NCI-H2171 (cell line): ENCODE results near the gene FGD3.
"Not testable (repeated sequence)": the region's sequence is repeated elsewhere in the genome, so short reads cannot be mapped to it uniquely, and the experiment has no call there.

Experiments used
- DNase-seq: peaks from one replicate; lab custom pipeline; 2025; lab: John Stamatoyannopoulos, UW

Gene FGD3

GRCh38 chr9:93010056-93010455 lies 62.7 kb downstream of the FGD3 start:
- no peak for DNase-seq

GRCh38 chr9:93010704-93011103 lies 63.4 kb downstream of the FGD3 start:
- no peak for DNase-seq

DNA sequence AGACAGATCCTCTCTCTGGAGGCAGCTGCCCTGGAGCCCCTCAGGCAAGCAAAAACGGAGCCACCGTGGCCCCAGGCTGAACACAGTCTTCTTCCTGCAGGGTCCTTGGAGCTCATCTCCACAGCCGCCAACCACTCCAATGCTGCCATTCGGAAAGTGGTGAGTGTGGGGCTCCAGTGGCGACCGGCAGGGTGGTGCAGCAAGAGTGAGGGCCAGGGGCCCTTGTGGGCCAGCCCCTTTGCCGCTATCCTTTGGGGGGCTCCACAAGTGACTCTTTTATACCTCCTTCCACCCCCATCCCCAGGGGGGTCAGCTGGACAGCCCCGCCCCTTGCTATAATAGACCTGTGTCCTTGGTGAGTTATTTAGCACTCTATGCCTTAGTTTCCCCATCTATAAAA lies 63.8 kb downstream of the FGD3 start:
- no peak for DNase-seq

DNA sequence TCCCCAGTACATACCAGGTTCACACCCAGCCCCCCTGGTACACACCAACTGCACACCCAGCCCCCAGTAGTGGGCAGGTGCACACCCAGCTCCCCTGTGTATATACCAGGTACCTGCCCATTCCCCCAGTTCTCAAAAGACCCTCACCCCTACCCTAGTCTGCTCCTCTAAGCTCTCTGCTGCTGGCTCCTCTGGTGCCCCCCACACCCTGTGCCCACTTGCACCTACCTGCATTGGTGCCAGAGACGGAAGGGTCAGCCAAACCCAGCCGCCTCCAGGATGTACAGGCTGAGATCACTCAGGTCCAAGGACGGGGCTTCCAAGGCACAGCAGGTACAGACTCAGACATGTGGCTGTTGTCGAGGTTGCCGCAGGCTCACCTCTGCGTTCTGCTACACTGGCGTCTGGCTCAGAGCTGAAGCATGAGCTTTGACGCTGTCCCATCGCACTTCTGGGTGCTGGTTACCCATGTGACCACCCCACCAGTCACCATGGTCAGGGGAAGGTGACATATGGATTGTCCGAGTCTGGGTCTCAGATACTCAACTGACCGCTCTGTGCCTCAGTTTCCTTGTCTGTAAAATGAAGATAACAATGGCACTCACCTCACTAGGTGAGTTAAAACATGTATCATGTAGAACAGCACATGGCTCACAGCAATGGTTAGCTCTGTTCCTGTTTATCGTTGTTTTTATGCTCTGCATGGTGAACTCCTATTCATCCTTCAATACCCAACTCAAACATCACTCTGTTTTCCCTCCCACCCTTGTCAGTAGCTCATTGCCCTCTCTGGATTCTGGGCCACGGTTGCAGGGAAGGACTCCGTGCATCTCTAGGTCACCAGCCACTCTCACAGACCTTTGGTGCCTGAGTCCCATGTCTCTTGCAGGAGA lies 65.9 kb downstream of the FGD3 start:
- no peak for DNase-seq

DNA sequence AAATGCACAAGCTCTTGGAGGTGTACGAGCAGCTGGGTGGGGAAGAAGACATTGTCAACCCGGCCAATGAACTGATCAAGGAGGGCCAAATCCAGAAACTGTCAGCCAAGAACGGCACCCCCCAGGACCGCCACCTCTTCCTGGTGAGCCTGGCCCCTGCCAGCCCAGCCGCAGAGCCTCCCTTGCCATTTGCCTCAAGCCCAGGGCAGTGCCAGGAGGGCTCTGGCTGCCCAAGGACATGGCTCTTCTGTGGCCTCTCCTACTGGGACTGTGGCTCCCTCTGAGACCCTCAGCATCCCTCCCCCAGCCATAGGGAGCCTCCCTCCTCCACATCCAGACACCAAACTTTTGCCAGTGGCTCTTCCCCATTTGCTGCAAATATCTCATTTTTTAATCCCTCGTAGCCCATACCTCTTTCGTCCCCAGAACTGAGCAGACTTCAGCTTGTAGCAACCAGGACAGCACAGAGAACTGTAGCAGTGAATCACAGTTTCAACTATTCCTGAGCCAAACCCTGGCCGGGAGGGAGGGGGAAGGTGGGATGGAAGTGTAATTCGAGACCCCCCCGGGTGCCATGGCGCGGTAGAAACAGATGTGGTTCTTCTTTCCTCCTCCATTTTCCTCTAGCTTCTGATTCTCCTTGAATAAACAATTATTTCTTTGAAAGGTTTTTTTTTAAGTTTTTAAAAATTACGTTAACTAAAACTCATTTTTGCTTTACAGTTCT lies 66.7 kb downstream of the FGD3 start:
- peak; percentile 49 for DNase-seq

DNA sequence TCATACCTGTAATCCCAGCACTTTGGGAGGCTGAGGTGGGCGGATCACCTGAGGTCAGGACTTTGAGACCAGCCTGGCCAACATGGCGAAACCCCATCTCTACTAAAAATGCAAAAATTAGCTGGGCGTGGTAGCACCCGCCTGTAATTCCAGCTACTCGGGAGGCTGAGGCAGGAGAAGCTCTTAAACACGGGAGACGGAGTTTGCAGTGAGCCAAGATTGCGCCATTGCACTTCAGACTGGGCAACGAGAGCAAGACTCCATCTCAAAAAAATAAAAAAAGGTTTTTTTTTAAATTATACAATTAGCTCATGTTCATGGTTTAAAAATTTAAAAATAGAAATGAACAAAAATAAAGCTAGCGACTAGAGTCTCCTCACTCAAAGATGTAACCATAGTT lies 67.9 kb downstream of the FGD3 start:
- not testable (repeated sequence) for DNase-seq

- DNase-seq = no peak
Observed at GRCh38 chr9:93017621-93018020, 70.3 kb downstream of the FGD3 start.

GRCh38 chr9:93020151-93020550 lies 72.8 kb downstream of the FGD3 start:
- DNase-seq = no peak

DNA sequence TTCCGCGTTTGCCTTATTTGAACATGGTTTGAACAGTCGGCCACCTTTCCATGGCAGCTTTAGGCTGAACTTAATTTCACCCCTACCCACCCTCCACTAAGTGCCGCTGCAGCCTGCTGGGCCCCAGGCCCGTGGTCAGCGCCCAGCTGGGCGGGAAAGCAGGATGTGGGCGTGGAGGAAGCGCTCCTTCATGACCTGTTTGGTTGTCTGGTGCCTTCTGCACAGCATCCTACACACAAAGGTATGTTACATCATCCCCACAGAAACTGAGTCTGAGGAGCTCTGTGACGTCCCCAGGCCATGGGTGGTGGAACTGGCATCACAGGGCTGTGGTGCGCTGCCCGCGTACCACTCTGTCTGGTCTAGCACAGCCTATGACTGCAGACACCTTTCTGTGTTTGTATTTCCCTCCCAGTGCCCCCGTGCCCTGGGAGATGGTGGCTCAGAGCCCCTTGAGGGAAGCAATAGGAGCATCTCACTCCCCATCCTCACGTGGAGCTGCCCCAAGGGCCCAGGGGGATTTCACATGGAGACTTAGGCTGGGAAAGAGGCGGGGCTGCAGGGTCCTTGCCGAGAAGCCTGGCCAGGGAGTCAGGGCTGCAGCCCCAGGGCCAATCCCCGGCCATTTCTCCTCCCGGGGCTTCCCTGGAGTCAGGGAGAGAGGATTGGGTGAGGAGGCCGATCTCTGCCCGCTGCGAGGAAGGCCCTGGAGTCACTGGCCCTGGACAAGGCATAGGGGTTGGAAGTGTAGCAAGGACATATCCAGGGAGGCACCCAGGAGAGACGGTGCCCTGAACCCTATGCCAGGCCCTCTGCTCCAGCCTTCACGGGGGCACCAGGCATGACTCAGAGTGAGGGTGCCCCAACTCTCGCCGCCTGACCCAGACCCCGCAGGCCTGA lies 73.7 kb downstream of the FGD3 start:
- no peak for DNase-seq

GRCh38 chr9:93022066-93022465 lies 74.7 kb downstream of the FGD3 start:
- DNase-seq = no peak

- no peak for DNase-seq
Observed at GRCh38 chr9:93022721-93023520, 75.6 kb downstream of the FGD3 start.

DNA sequence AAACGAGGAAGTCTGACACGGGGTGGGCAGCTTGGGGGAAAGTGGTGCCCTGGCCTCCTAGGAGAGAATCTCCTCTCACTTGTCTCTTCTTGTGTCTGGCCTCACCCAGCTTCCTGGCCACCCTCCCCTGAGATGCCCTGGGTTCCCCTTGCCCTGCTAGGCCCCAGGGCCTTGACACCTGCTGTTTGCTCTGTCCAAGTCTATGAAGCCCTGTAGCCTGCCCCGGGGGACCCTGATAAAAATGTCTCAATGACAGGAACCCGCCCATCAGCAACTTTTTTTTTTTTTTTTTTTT lies 76.1 kb downstream of the FGD3 start:
- no peak for DNase-seq

- no peak for DNase-seq
Observed at GRCh38 chr9:93024646-93024910, 77.3 kb downstream of the FGD3 start.

DNA sequence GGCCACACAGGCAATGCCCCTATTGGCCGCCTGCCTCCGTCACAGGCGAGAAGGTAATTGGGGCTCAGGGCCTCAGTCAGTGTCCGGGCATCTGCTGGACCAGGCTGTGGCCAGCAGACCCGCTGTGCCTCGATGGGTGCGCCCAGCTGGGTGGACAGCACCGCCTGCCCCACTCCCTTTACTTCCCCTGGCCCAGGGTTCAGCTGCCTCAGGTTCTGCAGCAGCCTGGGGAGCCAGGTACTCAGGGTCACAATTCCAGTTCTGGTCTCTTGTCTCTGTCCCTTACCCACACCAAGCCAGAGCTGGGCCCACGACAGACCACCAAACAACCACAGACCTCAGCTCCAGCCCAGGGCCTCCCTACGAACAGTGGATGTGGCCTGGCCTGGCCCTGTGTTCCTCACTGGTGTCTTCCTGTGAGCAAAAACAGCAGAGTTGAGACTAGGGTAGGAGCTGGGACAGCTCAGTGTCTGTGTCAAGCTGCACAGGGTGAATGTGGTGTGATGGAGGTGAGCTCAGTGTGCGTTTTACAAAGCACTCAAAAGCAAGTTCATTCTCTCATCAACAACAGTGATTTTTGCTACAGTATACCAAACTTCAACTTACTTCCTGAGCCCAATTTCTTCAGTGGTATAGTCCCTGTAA lies 77.8 kb downstream of the FGD3 start:
- no peak for DNase-seq

- DNase-seq = no peak
Observed at GRCh38 chr9:93025736-93026135, 78.4 kb downstream of the FGD3 start.

DNA sequence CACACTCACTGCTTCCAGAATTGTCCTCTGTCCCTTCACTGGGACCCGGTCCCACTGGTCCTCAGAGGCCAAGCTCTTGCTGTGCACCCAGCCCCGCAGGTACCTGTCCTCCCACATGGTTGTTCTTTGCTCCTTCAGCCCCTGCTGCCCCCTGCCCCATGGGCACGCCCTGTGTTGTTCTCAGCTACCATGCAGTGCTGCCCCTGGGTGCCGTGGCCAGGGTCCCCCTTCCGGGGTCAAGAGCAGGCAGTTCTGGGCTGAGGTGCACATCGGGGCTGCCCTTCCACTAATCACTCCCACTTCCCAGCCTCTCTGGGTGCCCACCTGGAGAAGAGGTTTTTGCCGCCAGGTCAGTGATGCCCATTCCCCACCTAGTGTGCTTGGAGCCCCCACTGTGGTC lies 79.3 kb downstream of the FGD3 start:
- no peak for DNase-seq

DNA sequence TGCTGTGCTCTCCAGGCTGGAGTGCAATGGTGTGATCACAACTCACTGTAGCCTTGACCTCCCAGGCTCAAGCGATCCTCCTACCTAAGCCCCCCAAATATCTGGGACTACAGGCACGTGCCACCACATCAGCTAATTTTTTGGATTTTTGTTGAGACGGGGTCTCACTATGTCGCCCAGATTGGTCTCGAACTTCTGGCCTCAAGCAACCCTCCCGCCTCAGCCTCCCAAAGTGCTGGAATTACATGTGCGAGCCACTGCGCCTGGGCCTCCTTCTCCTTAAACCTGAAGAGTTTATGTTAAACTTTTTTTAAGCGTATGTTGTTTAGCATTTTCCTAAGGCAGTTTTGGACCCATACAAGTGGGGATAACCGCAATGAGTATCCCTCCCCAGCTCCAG lies 80.4 kb downstream of the FGD3 start:
- DNase-seq = no peak

DNA sequence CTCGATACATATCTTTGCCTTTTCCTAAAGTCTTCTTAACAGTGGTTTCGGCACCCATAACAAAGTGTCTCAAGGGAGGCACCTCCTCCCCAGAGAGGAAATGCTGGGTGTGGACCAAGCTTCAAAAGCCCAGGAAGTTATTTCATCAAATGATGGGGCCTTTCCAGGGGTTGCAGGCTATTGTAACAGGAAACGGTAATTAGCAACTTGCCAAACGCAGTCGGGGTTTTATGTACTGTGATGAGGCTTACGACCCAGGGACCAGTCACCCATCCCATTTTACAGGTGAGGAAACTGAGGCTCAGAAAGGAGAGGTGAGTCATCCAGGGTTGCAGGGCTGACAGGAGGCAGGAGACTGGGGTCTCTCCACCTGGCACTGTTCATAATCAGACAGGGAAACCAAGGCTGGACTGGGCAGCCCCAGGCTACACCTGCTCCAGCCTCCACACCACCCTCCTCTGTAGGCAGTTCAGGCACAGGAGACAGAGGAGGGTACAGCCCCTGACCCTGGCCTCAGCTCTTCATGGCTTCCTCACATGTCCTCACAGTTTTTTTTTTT lies 81.2 kb downstream of the FGD3 start:
- DNase-seq = no peak

DNA sequence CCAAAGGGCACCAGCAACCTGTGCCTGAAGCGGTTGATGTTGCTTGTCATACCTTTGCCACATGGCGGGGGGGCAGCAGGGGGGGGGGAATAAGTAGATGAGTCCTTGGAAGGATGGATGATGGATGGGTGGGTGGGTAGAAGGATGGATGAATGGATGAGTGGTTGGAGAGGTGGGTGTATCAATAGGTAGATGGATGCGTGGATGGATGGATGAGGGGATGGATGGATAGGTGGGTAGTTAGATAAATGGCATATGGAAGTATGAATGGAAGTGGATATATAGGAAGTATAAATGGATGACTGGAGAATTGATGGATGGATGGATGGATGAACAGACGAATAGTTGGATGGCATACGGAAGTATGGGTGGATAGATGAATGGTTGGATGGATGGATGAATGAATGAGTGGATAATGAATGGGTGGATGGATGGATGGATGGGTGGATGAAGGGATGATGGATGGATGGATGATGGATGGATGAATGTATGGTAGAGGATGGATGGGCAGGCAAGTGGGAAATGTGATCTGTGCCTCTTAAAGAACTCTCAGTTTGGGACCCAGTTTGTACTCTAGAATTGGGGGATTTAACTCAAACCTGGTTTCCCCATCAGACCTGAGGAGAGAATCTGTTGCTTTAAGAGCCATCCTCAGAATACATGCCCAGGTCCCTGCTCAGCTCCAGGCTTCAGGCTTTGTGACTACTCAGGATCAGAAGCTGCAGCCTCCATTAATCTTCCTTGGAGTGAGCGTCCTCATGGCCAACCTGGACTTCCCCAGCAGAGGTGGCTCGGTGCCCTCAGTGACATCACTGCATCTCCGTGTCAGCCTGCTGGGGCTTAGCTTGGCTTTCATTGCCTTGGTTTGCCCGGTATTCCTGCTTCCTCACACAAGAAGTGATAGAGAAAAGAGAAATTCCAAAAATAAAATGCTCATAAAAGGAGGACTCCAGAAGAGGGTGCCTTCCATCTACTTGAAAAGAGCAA lies 83.6 kb downstream of the FGD3 start:
- no peak for DNase-seq
